Measurements from ENCODE around the gene PLXND1. TPM values are rescaled to one million over a fixed set of nuclear protein-coding genes. Genes with fewer than 3 reads are reported as not detected.

Gene PLXND1
- total and polyA plus RNA-seq, 2 donors (not counting 1 experiment from before 2014, with no cell fraction given), result 3.3 to 74.4 TPM

DNA sequence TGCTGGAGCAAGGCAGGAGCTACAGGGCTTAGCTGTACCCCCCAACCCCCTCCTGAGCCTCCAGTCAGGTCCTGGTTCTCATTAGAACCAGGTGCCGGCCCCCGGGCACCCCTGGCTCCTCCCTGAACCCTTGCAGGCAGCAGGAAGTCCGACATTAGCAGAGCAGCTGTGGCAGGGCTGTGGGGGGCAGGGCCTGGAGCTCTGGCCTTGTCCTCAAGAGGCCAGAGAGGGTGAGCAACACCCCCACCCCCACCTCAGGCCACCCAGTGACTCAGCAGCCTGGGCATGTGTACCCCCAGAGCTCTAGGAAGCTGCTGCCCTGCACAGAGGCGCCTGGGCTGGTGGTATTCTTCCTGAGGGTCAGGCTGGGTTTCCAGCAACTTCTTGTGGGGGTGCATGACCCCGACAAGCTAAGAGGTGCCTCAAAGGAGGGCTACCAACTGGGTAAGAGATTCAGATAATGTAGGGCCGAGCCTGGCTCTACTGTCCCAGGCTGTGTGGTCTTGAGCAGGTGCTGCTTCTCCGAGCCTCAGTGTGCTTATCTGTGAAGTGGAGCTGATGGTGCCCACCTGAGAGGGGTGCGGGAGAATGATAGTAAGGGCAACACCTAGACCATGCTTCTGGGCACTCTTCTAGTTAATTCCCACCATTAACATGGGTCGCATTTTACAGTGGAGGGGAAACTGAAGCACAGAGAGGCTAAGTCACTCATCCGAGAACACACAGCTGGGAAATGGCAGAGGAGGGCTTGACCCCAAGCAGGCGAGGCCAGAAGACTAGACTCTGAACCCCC lies 47.5 kb downstream of the PLXND1 start:
- Histone ChIP-seq H3K36me3 (replicated peaks in 1 of 2; ENCODE audit: control extremely low read depth in 1 of 2, control insufficient read depth in 1 of 2, extremely low read depth in 1 of 2, insufficient read depth in 2 of 2, low read length in 1 of 2) (no peaks in the 10 kb centered on the region), H3K79me2 (ENCODE audit: control insufficient read depth, insufficient read depth, low read length) (no peaks in the 10 kb centered on the region), H4K20me1 (ENCODE audit: control insufficient read depth, insufficient read depth, low read length, poor library complexity, severe bottlenecking) (no peaks in the 10 kb centered on the region), H3K4me2 (replicated peaks; ENCODE audit: low read depth, low read length, poor library complexity, severe bottlenecking) (no peak overlapping the region), H3K27me3 (replicated peaks in 1 of 4; ENCODE audit: control extremely low read depth in 1 of 4, control insufficient read depth in 3 of 4, insufficient read depth in 4 of 4, low read length in 3 of 4) (peaks cover 0 to 31% (median 2%) of the 10 kb centered on the region in 4 experiments), H3K9me3 (ENCODE audit: control extremely low read depth in 1 of 3, control insufficient read depth in 2 of 3, insufficient read depth in 1 of 3, low read length in 2 of 3) (no peaks in the 10 kb centered on the region), H3K4me1 (ENCODE audit: control insufficient read depth in 2 of 2, insufficient read depth in 2 of 2, low read length in 2 of 2) (peaks cover 0 to 5% of the 10 kb centered on the region in 2 donors), H2AFZ (ENCODE audit: insufficient read depth, low read depth, low read length, poor library complexity, severe bottlenecking) (no peak overlapping the region), H3K4me3 (ENCODE audit: control extremely low read depth in 1 of 5, extremely low read depth in 1 of 5, insufficient read depth in 1 of 5, low read depth in 2 of 5, low read length in 4 of 5) (no peak overlapping the region), H3K9ac (ENCODE audit: low read length) (no peak overlapping the region), H3K27ac (ENCODE audit: low read length in 2 of 2) (no peak overlapping the region)
- H3K27me3 Mint-ChIP-seq, result peaks cover 8% of the 10 kb centered on the region
- ChIA-PET CTCF (interaction anchor here (0.6 to 1.3 kb wide), 3 partner anchors 8 to 1446 kb away, joined by 3 read pairs; no protein-coding TSS in a partner anchor), POLR2A (interaction anchor here (0.6 to 1.1 kb wide), 2 partner anchors 17 to 318 kb away, joined by 4 read pairs; no protein-coding TSS in a partner anchor)
- peaks cover 10% of the 10 kb centered on the region for H3K4me1 Mint-ChIP-seq
- DNase-seq, result no peak
- H3K27ac Mint-ChIP-seq, result no peak overlapping the region
- H3K4me3 Mint-ChIP-seq, result no peak overlapping the region
- TF ChIP-seq, protein P1, sequence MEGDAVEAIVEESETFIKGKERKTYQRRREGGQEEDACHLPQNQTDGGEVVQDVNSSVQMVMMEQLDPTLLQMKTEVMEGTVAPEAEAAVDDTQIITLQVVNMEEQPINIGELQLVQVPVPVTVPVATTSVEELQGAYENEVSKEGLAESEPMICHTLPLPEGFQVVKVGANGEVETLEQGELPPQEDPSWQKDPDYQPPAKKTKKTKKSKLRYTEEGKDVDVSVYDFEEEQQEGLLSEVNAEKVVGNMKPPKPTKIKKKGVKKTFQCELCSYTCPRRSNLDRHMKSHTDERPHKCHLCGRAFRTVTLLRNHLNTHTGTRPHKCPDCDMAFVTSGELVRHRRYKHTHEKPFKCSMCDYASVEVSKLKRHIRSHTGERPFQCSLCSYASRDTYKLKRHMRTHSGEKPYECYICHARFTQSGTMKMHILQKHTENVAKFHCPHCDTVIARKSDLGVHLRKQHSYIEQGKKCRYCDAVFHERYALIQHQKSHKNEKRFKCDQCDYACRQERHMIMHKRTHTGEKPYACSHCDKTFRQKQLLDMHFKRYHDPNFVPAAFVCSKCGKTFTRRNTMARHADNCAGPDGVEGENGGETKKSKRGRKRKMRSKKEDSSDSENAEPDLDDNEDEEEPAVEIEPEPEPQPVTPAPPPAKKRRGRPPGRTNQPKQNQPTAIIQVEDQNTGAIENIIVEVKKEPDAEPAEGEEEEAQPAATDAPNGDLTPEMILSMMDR (IDR thresholded peaks at IDR 0.05), result no peak
- no peak for TF ChIP-seq EZH2 (IDR thresholded peaks at IDR 0.05; ENCODE audit: borderline replicate concordance, insufficient read depth, low read depth, low read length, poor library complexity, severe bottlenecking)
- whole genome bisulfite sequencing (ENCODE audit: insufficient coverage), result 70% methylated on average over 8 of the region's 11 CpGs
- no peaks in the 10 kb centered on the region for H3K9me3 Mint-ChIP-seq (ENCODE audit: insufficient read depth)
- no peak for ATAC-seq (ENCODE audit: low read depth)
- intact Hi-C loops (cut with micrococcal nuclease), result no loop called here
